HG02840 (cell line): ENCODE results near the gene HOMER1.
A peak's percentile ranks its signal among the peaks of the same experiment; 100 is the strongest.
"Not testable (repeated sequence)": the region's sequence is repeated elsewhere in the genome, so short reads cannot be mapped to it uniquely, and the experiment has no call there.

Source experiments
- ATAC-seq: cut with Tn5 transposase; IDR thresholded peaks from one replicate; pipeline ENCODE4 v1.9.1; 2021; ENCODE audit warnings: mild to moderate bottlenecking, moderate library complexity, moderate number of reproducible peaks; ENCODE audit not compliant: unreplicated experiment, low FRiP score

HOMER1 gene

DNA sequence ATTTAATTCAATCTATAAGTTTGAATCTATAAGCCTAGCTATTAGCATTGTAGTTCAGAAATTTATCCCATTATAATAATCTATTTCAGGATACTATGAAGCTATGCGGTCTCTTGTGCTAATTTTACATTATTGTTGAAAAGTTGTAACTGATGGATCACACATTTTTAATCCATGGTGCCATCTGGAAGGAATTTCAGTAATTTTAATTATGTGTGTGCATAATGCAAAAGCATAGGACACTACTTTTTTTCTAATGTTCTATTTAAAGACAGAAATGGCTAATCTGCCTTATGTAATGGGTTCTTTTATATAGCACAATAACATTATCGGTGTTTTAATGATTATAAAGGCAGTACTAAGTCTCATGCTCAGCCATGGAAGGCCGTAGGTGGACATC is 90.6 kb downstream of the HOMER1 start:
- no peak for ATAC-seq

- no peak for ATAC-seq
Observed at GRCh38 chr5:79420248-79420647, 93.7 kb downstream of the HOMER1 start.

DNA sequence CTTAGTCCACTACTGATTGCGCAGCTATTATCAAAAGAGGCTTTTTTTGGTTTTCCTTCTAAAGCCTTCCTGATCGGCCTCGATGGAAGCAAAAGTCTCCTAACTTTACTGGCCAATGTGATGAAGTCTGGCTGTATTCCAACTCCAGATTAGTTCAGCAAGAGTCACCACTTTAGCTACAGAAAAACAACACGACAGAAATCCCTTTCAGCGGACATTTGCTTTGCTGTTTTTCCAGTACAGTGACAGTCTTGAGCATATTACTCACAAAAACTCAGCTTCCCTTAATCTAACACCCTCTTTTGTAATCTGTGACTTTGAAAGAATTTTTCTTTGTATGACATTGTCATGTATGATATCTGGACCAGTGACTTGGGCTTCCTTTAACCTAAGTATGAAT is 95.7 kb downstream of the HOMER1 start:
- ATAC-seq = no peak

- no peak for ATAC-seq
Observed at GRCh38 chr5:79417495-79417894, 96.4 kb downstream of the HOMER1 start.

- peak; percentile 86 for ATAC-seq
Observed at GRCh38 chr5:79416499-79416898, 97.4 kb downstream of the HOMER1 start.

- no peak for ATAC-seq
Observed at GRCh38 chr5:79413112-79413511, 100.8 kb downstream of the HOMER1 start.

GRCh38 chr5:79408028-79408427 is 105.9 kb downstream of the HOMER1 start:
- no peak for ATAC-seq

- ATAC-seq = no peak
Observed at GRCh38 chr5:79407591-79407990, 106.3 kb downstream of the HOMER1 start.

DNA sequence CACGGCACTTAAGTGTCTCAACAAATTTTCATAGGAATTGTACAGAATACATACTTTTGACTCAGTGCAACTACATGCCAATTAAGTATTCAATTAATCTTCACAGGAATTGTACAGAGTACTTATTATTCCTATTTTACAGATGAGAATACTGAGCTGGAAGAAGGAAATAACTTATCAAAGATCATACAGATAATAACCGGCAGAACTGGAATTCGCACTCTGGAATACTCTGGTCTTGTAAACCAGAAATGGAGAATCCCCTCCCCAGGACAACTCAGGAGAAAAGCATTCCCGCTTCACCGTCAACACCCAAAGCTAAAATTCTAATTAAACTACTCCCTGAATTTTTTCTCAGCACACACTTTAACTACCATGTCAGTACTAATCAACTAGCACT is 112.7 kb downstream of the HOMER1 start:
- ATAC-seq = no peak

- ATAC-seq = no peak
Observed at GRCh38 chr5:79399046-79399445, 114.9 kb downstream of the HOMER1 start.

- no peak for ATAC-seq
Observed at GRCh38 chr5:79397080-79397479, 116.9 kb downstream of the HOMER1 start.

DNA sequence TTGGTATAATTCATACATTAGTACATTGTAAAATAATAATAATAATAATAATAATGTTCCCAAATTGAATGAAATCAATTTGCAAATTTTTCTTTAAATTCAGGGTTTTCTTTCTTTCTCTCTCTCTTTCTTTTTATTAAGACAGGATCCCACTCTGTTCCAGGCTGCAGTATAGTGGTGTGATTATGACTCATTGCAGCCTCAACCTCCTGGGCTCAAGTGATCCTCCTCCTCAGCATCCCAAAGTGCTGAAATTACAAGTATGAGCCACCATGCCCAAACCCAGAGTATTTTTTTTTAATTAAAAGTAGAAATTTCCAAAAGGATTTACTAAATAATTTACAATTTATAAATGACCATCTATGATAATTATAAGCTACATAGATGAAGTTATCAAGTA is 117.7 kb downstream of the HOMER1 start:
- no peak for ATAC-seq

GRCh38 chr5:79395296-79395695 is 118.6 kb downstream of the HOMER1 start:
- no peak for ATAC-seq

GRCh38 chr5:79392776-79393175 is 121.2 kb downstream of the HOMER1 start:
- no peak for ATAC-seq

DNA sequence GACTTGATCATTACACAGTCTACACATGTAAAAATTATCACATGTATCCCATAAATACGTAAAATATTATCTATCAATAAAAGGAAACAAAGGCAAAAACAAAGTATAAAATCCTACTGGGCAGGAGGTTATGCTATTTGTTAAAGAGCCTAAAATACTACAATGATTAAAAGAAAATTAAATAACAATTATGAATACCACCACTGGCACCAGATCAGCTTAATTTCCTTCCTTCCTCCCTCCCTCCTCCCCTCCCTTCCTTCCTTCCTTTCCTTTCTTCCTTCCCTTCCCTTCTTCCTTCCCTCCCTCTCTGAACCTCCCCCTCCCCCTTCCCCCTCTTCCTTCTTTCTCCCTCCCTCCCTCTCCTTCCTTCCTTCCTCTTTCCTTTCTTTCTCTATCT is 127.3 kb downstream of the HOMER1 start:
- ATAC-seq = no peak

DNA sequence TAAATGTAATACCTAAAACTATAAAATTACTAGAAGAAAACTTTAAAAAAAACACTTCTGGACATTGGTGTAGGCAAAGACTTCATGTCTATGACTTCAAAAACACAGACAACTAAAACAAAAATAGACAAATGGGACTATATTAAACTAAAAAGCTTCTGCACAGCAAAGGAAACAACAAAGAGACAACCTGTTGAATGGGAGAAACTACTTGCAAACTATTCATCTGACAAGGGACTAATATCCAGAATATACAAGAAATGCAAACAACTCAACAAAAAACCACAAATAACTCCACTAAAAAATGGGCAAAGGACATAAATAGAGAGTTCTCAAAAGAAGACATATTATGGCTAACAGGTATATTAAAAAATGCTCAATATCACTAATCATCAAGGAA is 128.8 kb downstream of the HOMER1 start:
- not testable (repeated sequence) for ATAC-seq

DNA sequence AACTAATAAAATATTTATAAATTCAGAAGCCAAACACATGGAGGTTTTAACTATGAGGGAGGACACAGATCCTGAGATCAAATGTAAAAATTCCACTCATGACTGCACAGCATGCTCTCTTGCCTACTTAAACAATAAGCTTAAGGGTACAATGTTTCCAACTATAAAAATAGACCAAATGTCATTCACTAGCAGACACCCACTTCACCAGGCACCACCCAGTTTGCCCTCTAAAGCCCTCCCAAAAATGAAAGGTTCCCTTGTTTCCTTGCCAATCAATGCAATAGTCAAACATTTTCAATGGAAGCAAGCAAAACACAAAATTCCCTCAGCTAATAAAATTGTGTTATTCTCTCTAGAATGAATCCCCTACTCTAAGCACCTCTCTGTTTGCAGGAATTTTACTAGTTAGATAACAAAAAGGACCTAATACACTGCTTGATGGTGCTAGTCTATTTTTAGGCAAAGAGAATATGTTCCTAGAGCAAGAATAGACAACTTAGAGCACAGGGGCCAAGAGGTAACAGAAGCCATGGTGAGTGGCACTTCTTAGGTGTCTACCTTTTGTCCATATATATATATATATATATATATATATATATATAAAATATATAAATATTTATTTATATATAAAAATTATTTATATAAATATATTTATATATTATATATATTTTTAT is 135.3 kb downstream of the HOMER1 start:
- no peak for ATAC-seq

- no peak for ATAC-seq
Observed at GRCh38 chr5:79357398-79357797, 156.5 kb downstream of the HOMER1 start.

DNA sequence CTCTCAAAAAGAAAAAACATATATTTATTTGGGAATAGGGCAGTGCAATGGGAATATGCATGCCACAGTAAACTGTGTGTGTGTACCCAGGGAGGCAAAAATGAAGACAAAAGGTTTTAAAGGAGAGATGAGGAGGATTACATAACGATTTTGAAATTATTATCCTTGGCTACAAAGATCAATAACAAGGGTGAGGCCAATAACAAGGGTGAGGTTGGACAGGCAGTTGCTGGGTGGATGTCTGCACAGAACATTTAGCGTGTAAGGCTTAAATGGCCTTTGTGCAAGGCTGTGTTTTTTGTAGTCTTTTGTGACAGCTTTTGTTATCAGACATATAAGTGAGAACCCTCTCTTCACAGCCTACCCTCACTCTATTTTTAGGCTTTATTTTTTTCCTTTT is 164.1 kb downstream of the HOMER1 start:
- ATAC-seq = no peak

DNA sequence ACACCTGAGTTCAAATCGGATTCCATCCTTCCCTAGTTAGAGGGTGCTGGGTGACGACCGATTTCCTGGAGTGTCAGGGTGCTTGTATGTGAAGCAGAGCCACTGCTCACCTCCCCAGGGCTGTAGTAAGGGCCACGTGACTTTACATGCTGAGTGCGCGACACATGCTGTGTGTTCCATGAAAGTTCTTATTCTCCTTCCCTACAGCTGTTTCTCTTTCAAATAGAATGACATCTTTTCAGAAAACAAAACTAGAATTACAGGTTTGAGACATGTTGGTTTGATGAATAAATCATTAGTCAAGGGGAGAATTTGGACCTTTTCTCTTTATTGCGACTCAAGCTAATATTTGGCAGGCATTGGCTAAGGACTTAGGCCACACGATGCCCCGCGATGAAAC is 164.9 kb downstream of the HOMER1 start:
- ATAC-seq = no peak

GRCh38 chr5:79346420-79346824 is 167.5 kb downstream of the HOMER1 start:
- no peak for ATAC-seq

- no peak for ATAC-seq
Observed at GRCh38 chr5:79333852-79334557, 179.9 kb downstream of the HOMER1 start.
